Measurements from ENCODE around the gene CLTCL1.
"Not testable (repeated sequence)": the region's sequence is repeated elsewhere in the genome, so short reads cannot be mapped to it uniquely, and the experiment has no call there.

The CLTCL1 gene

DNA sequence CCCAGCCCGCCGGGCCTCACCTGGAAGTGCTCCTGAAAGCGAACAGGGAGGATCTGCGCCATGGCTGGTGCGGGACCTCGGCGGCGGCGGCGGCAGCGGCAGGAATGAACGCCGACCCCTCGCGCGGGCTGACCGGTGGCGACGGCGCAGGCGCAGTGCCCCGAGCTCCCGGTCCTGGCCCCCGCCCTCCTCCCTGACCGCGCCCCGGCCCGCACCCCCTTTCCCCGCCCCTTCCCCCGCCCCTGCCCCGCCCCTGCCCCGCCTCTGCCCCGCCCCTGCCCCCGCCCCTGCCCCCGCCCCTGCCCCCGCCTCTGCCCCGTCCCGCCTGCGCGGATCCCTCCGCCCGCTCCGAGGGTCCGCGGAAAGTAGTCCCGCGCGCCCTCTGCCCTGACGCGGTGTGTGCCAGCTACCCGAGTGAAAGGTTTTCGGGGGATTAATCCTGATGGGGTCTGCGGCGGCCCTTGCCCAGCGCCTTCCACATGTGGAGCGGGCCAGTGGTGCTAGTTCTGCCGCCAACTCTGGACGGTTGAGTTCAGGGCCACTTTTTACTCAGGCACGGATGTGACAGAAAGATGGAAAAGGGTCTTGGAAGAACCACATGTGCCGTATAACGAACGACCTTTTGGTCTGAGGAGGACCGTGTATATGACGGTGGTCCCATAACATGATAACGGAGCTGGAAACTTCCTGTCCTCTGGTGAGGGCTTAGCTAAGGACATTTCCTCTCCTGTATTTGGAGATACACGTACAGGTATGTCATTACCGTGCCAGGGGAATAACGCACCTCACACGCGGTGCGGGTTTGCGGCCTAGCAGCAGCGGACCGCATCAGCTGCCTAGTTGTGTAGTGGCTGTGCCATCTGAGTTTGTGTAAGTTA, at the start of gene CLTCL1:
Gene CLTCL1 (minus strand): TSS at position 140 of the 878 bp plus-strand sequence. CDS start 78 bp downstream, at position 62.
- DNase-seq (ENCODE audit: low spot score) = peak; percentile 66

GRCh38 chr22:19337137-19337536, 45.6 kb upstream of the CLTCL1 start:
- DNase-seq (ENCODE audit: low spot score) = no peak

DNA sequence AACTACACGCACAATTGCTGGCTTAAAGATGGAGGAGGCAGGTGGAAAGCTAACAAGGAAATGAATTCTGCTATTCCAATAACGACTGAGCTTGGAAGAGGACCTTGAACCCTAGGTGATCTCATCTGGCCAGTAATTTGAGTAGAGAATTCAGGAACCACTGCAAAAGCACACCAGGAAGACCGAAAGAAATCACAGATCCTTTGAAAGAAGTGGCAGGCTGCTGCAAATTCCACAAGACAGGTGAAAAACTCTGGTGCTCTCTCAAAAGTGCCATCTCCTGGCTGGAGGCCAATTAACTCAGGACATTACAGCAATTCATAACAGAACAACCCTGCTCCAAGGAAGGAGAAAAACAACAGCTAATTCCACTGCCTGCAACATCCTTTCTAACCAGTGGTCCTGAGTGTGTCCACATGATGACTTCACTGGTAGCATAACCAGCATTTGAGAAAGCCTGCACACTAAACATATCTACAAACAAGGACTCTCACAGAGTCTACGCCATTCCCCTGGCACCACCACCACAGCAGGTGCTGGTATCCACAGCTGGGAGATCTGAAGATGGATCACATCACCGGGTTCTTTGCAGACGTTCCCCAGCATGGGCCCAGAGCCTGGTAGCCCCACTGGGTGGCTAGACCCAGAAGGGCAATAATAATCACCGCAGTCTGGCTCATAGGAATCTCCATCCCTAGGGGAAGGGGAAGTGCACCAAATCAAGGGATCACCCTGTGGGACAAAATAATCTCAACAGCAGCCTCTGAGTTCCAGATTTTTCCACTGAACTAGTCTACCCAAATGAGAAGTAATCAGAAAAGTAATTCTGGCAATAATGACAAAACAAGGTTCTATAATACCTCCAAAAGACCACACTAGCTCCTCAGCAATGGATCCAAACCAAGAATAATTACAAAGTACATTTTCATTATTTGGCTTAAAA, 44.9 kb upstream of the CLTCL1 start:
- peak; percentile 1 for DNase-seq (ENCODE audit: low spot score)

- no peak for DNase-seq (ENCODE audit: low spot score)
Measured at GRCh38 chr22:19331975-19332374, 40.5 kb upstream of the CLTCL1 start.

DNA sequence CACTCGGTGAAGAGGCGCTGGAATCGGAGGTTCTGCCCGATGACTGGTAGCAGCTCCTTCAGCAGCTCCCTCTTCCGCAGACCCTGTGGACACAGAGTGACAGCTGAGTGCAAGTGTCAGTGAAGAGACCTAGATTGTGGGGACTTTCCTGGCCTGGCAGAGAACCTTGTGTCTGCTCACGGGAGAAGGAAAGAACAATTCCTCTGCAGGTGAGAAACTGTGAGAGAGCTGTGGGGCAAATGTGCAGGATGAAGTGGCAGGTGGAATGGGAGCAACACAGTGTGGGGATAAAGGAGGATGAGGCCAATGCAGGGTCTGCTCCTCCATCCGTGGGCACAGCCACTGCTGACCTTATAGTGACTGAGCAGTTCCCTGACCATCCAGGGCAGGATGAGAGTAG, 40.0 kb upstream of the CLTCL1 start:
- DNase-seq (ENCODE audit: low spot score) = no peak

GRCh38 chr22:19330865-19331418, 39.4 kb upstream of the CLTCL1 start:
- DNase-seq (ENCODE audit: low spot score) = no peak

DNA sequence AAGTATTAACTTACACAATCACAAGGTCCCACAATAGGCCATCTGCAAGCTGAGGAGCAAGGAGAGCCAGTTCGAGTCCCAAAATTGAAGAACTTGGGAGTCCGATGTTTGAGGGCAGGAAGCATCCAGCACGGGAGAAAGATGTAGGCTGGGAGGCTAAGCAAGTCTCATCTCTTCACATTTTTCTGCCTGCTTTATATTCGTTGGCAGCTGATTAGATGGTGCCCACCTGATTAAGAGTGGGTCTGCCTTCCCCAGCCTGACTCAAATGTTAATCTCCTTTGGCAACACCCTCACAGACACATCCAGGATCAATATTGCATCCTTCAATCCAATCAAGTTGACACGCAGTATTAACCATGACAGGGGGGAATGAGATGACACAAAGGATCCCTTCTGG, 38.7 kb upstream of the CLTCL1 start:
- DNase-seq (ENCODE audit: low spot score) = not testable (repeated sequence)

GRCh38 chr22:19329454-19329853, 37.9 kb upstream of the CLTCL1 start:
- no peak for DNase-seq (ENCODE audit: low spot score)

DNA sequence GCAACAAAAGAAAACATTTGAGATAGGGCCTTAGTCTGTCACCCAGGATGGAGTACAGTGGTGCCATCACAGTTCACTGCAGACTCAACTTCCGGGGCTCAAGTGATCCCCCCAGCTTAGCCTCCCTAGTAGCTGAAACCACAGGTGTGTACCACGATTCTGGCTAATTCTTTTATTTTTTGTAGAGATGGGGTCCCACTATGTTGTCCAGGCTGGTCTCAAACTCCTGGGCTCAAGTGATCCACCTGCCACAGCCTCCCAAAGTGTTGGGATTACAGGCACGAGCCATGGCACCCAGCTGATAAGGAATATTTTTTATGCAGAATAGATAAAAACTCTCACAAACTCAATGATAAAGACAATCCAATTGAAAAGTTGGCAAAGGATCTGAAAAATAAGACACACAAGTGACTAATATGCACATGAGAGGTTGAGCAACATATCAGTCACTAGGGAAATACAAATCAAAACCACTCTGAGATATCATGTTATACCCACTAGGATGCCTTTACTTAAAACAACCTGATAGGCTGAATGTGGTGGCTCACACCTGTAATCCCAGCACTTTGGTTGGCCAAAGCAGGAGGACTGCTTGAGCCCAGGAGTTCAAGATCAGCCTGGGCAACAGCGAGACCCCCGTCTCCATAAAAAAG, 33.9 kb upstream of the CLTCL1 start:
- DNase-seq (ENCODE audit: low spot score) = peak; percentile 35

DNA sequence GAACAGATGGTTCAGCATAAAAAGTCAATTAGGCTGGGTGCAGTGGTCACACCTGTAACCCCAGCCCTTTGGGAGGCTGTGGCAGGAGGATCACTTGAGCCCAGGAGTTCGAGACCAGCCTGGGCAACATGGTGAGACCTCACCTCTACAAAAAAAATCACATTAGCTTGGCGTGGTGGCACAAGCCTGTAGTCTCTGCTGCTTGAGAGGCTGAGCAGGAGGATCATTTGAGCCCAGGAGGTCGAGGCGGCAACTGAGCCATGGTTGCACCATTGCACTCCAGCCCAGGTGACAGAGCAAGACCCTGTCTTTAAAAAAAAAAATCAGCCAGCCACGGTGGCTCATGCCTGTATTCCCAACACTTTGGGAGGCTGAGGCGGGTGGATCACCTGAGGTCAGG, 31.9 kb upstream of the CLTCL1 start:
- DNase-seq (ENCODE audit: low spot score) = not testable (repeated sequence)

DNA sequence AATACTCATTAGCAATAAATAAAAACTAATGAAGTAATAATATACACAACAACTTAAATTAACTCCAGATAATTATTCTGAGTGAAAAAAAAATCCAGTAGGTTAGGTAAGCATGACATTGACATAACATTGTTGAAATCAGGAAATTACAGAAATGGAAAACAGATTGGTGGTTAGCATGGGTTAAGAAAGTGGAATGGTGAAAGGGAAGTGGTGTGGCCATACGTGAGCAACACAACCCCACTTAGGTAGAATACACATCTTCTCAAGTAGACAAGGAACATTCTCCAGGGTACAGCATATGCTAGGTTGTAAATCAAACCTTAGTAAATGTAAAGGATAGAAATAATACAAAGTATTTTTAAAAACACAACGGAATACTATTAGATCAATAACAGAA, 30.2 kb upstream of the CLTCL1 start:
- no peak for DNase-seq (ENCODE audit: low spot score)

DNA sequence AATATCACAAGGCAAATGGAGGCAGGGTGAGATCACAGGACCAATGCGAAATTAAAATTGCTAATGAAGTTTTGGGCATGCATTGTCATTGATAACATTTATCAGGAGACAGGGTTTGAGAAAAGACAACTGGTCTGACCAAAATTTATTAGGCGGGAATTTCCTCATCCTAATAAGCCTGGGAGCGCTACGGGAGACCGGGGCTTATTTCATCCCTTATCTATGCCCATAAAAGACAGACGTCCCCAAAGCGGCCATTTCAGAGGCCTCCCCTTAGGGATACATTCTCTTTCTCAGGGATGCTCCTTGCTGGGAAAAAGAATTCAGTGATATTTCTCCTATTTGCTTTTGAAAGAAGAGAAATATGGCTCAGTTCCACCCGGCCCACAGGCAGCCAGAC, 28.6 kb upstream of the CLTCL1 start:
- not testable (repeated sequence) for DNase-seq (ENCODE audit: low spot score)

DNA sequence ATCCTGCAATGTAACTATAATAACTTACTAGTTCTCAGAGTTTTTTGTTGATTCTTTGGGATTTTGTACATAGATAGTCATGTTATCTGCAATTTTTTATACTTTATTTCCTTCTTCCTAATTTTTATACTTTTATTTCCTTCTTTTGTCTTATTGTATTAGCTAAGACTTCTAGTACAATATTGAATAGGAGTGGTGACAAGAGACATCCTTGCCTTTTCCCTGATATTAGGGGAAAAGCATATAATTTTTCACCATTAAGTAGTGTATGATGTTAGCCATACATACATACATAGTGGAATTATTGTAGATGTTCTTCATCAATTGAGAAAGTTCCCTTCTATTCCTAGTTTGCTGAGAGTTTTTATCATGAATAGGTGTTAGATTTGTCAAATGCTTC, 27.8 kb upstream of the CLTCL1 start:
- no peak for DNase-seq (ENCODE audit: low spot score)

GRCh38 chr22:19317865-19318264, 26.3 kb upstream of the CLTCL1 start:
- DNase-seq (ENCODE audit: low spot score) = no peak

GRCh38 chr22:19307872-19308271, 16.4 kb upstream of the CLTCL1 start:
- DNase-seq (ENCODE audit: low spot score) = no peak

DNA sequence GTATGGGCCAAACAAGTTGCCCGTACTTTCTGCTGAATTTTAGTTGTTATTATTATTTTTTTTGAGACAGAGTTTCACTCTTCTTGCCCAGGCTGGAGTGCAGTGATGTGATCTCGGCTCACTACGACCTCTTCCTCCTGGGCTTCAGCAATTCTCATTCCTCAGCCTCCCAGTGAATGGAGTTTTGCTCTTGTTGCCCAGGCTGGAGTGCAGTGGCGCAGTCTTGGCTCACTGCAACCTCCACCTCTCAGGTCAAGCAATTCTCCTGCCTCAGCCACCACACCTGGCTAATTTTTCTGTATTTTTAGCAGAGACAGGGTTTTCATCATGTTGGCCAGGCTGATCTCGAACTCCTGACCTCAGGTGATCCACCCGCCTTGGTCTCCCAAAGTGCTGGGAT, 15.0 kb upstream of the CLTCL1 start:
- DNase-seq (ENCODE audit: low spot score) = not testable (repeated sequence)

DNA sequence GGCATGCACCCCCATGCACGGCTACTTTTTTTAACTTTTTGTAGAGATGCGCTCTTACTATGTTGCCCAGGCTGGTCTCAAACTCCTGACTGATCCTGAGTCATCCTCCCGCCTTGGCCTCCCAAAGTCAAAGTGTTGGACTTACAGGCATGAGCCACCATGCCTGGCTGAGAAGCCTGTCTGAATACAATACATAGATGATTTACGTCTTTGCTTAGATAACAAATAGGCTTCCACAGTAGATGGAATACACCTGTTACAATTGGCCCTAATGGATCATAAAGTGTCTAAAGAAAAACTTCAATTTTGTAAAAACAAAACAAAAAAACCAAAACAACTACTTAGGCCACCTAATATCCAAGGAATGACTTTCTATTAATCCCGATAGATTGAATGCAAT, 13.0 kb upstream of the CLTCL1 start:
- no peak for DNase-seq (ENCODE audit: low spot score)

- no peak for DNase-seq (ENCODE audit: low spot score)
Measured at GRCh38 chr22:19303785-19304184, 12.3 kb upstream of the CLTCL1 start.

DNA sequence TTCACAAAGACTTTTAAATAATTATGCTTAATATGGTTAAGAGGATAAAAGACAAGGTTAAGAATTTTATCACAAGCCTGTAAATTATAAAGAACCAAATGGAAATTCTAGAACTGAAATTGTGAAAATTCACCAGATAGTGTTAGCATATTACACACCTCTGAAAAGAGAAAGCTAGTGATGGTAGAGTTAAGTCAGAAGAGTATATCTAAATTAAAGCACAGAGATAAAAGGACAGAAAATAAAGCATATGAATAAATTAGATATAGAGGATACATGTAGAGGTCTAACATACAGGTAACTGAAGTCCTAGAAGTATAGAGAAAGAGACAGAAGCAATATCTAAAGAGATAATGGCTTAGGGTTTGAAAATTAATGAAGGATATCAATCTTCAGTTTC, 4.2 kb upstream of the CLTCL1 start:
- DNase-seq (ENCODE audit: low spot score) = no peak

DNA sequence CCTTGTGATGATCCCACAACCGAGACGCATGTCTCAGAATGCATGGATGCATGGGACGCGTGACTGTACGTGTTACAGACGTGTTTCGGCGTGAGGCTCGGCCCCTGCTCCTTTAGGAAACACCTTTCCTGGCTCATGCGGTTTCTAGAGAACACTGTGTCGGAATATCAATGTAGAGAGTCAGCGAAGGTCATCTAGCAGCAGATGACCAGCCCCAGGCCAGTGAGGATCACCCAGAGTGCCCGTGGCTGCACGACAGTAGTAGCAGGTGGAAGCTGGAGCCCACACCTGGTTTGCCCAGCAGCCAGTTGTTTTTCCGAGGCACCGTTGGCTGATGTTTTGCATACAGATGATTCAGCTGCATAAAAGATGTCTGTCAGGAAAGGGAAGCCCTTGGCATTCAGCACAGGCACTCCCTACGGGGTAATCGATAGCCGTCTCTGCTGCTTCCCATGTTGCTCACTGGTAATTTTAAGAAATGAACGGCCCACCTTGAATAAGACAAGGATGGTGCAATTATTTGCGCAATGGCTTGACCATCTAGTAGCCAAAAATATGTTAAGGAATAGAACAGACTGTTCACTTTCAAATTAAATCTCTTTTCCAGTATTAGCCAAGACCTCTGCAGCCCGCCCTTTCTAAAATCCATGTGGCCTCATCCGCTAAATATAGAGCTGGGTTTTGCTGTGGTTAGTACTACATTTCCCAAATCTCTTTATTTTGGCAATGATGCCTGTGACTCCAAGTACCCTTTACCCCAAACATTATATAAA, 1.1 kb upstream of the CLTCL1 start:
- no peak for DNase-seq (ENCODE audit: low spot score)

DNA sequence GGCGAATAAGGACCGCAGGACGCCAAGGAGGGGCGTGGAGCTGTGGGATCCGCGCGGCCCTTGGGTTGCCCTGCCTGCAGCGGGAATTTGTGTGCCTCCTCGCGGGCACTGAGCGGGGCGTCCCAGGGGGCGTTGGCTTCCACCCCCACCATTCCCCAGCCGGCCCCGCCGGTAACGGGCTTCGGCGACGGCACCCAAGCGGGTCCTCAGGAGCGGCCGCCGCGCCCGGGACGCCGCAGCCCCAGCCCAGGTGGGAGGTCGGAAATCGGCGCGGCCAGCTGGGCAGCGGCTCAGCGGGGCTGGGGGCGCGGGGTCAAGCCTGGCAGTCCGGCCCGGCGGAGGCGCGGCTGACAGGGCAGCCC, 320 bp downstream of the CLTCL1 start:
- peak; percentile 23 for DNase-seq (ENCODE audit: low spot score)
